Nephron (organoid): Measurements from ENCODE around the gene CNTNAP2.

Source experiments
- H3K27ac Mint-ChIP-seq, 3 experiments: 2 replicates each; pipeline ENCODE4 v1.8.0; 2020; ENCODE audit warnings: mixed read lengths in 3 of 3, mild to moderate bottlenecking in 2 of 3, moderate library complexity in 1 of 3
- H3K27me3 Mint-ChIP-seq: 2 replicates; pipeline ENCODE4 v1.8.0; 2021; ENCODE audit warnings: low read depth, mild to moderate bottlenecking, moderate library complexity, mixed read lengths
- H3K36me3 Mint-ChIP-seq: 2 replicates; pipeline ENCODE4 v1.8.0; 2020; ENCODE audit warnings: low read depth, mixed read lengths
- H3K4me1 Mint-ChIP-seq: 2 replicates; pipeline ENCODE4 v1.8.0; 2020; ENCODE audit warnings: mixed read lengths
- H3K4me3 Mint-ChIP-seq, 3 experiments: 2 replicates each; pipeline ENCODE4 v1.8.0; 2020; ENCODE audit warnings: mild to moderate bottlenecking in 3 of 3, mixed read lengths in 3 of 3, moderate library complexity in 2 of 3
- H3K9me3 Mint-ChIP-seq: 2 replicates; pipeline ENCODE4 v1.8.0; 2020; ENCODE audit warnings: mixed read lengths
- TF ChIP-seq, protein P1 (sequence below), 3 experiments: fragments of 200-600 bp; sonication (generic); IDR thresholded peaks; one replicate each; pipeline ENCODE4 v1.5.0; 2021; ENCODE audit warnings: antibody characterized with exemption in 3 of 3; ENCODE audit not compliant: unreplicated experiment in 3 of 3

The CNTNAP2 gene

DNA sequence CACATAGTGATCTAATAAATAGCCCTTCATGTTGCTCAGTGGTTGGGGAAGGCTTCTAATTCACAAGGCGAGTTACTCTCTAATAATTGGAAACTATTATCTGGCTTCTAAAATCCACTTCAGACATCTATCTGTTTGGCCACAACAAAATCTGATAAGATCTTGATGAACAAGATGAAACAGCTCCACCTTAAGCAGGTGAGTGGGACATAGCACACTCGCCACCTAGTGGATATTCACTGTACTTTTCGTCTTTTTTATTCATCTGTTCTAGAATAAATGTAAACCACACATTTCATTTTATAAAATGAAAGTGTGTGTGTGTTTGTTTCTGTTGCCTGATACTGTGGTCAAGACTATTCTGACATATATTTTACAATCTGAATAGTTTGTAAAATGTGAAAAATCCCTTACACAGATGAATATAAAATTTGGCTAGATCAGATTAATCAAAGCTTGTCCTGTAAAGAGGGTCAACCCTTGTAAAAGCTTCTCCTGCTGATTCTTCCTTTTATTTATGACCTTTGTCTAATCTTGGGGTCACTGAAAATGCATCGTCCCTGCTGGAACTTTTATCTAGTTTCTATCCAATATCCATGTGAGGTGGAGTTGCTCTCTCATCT, 26.5 kb upstream of the CNTNAP2 start:
- no peaks in the 10 kb centered on the region for H3K27me3 Mint-ChIP-seq
- no peaks in the 10 kb centered on the region for H3K4me1 Mint-ChIP-seq
- H3K9me3 Mint-ChIP-seq = no peaks in the 10 kb centered on the region
- H3K36me3 Mint-ChIP-seq = no peaks in the 10 kb centered on the region
- TF ChIP-seq, protein P1, sequence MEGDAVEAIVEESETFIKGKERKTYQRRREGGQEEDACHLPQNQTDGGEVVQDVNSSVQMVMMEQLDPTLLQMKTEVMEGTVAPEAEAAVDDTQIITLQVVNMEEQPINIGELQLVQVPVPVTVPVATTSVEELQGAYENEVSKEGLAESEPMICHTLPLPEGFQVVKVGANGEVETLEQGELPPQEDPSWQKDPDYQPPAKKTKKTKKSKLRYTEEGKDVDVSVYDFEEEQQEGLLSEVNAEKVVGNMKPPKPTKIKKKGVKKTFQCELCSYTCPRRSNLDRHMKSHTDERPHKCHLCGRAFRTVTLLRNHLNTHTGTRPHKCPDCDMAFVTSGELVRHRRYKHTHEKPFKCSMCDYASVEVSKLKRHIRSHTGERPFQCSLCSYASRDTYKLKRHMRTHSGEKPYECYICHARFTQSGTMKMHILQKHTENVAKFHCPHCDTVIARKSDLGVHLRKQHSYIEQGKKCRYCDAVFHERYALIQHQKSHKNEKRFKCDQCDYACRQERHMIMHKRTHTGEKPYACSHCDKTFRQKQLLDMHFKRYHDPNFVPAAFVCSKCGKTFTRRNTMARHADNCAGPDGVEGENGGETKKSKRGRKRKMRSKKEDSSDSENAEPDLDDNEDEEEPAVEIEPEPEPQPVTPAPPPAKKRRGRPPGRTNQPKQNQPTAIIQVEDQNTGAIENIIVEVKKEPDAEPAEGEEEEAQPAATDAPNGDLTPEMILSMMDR (IDR thresholded peaks at IDR 0.05; ENCODE audit: unreplicated experiment in 3 of 3) = peak; percentile 77 to 87 (median 79)
- H3K27ac Mint-ChIP-seq = no peak overlapping the region
- no peak overlapping the region for H3K4me3 Mint-ChIP-seq

DNA sequence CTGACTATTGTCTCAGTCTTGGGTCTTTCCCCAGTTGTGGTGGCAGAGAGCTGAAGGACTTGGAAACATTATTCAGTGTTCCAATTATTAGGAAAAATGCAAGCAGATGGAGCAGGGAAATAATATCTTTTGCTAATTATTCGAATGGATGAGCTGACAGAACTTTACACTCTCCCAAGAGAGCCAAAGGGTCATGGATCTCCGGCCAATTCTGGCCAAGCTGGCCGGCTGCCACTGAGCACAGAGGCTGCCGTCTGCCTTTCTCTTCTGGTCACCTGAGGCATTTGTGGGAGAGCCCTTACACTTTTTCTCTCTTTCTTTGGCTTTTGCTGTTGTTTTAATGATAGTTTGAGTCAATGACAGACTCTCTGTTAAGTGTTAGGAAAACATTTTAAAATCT, 22.2 kb upstream of the CNTNAP2 start:
- H3K36me3 Mint-ChIP-seq = no peaks in the 10 kb centered on the region
- no peaks in the 10 kb centered on the region for H3K27me3 Mint-ChIP-seq
- TF ChIP-seq, protein P1 (IDR thresholded peaks at IDR 0.05; ENCODE audit: unreplicated experiment in 3 of 3) = no peak
- no peaks in the 10 kb centered on the region for H3K9me3 Mint-ChIP-seq
- no peak overlapping the region for H3K27ac Mint-ChIP-seq
- H3K4me3 Mint-ChIP-seq = no peak overlapping the region
- H3K4me1 Mint-ChIP-seq = no peaks in the 10 kb centered on the region

DNA sequence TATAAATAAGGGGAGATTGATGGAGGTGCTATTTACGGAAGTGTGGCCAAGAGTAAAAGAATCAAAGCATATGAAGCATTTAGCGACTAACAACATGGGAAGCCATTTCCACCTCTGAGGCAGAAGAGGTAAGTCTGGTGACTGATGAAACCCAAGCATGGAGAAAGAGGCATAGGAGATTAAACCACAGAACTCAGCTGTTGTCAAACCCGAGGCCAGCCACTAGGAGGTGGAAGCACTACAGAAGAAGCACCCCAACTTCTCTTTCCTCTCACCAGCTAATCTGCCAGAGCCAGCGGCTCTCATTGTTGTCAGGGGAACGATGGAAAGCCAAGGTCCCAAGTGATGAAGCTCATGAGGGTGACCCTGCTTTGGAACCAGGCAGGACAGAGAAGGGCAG, 19.6 kb upstream of the CNTNAP2 start:
- H3K9me3 Mint-ChIP-seq = no peaks in the 10 kb centered on the region
- TF ChIP-seq, protein P1 (IDR thresholded peaks at IDR 0.05; ENCODE audit: unreplicated experiment in 3 of 3) = no peak
- H3K4me1 Mint-ChIP-seq = no peaks in the 10 kb centered on the region
- no peaks in the 10 kb centered on the region for H3K27me3 Mint-ChIP-seq
- no peak overlapping the region for H3K27ac Mint-ChIP-seq
- no peaks in the 10 kb centered on the region for H3K36me3 Mint-ChIP-seq
- H3K4me3 Mint-ChIP-seq = no peak overlapping the region

DNA sequence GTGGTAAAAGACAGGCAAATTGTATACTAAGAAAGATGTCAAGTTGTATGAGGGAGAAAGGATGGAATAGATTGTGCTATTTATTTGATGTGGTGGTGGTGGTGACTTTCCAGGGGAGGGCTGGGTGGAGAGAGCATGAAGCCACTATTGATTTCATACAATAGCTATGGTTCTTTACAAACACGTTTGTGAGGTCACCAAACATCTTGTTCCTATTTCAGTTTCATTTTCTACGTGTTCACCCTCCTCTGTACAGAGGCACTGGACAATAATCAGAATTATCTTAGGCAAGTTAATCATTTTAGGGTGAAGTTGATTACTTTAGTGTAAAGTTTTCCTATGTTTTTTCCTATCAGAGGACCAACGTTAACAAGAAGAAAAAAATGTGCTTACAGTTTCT, 10.3 kb upstream of the CNTNAP2 start:
- no peaks in the 10 kb centered on the region for H3K4me1 Mint-ChIP-seq
- no peak overlapping the region for H3K4me3 Mint-ChIP-seq
- TF ChIP-seq, protein P1 (IDR thresholded peaks at IDR 0.05; ENCODE audit: unreplicated experiment in 3 of 3) = no peak
- no peak overlapping the region for H3K27ac Mint-ChIP-seq
- H3K36me3 Mint-ChIP-seq = no peaks in the 10 kb centered on the region
- no peaks in the 10 kb centered on the region for H3K9me3 Mint-ChIP-seq
- peaks cover 18% of the 10 kb centered on the region for H3K27me3 Mint-ChIP-seq

- H3K4me3 Mint-ChIP-seq = no peak overlapping the region
- TF ChIP-seq, protein P1 (IDR thresholded peaks at IDR 0.05; ENCODE audit: unreplicated experiment in 3 of 3) = no peak
- no peaks in the 10 kb centered on the region for H3K9me3 Mint-ChIP-seq
- H3K4me1 Mint-ChIP-seq = peaks cover 10% of the 10 kb centered on the region
- peaks cover 27% of the 10 kb centered on the region for H3K27me3 Mint-ChIP-seq
- H3K36me3 Mint-ChIP-seq = no peaks in the 10 kb centered on the region
- no peak overlapping the region for H3K27ac Mint-ChIP-seq
Observed at GRCh38 chr7:146112755-146113154, 3.8 kb upstream of the CNTNAP2 start.

- Mint-ChIP-seq H3K27me3 (peaks cover 21% of the 10 kb centered on the region), H3K9me3 (no peaks in the 10 kb centered on the region), H3K27ac (peak overlapping the region in 2 of 3 experiments; percentile 4 to 34), H3K4me3 (peak overlapping the region; percentile 82 to 96 (median 91)), H3K36me3 (no peaks in the 10 kb centered on the region), H3K4me1 (peaks cover 11% of the 10 kb centered on the region)
- TF ChIP-seq, protein P1 (IDR thresholded peaks at IDR 0.05; ENCODE audit: unreplicated experiment in 3 of 3) = no peak
Observed at GRCh38 chr7:146115548-146115850, 1.1 kb upstream of the CNTNAP2 start.
